NB4 (cell line): Measurements from ENCODE around the gene SLC15A3.

Experiments used
- MYC ChIP-seq: IDR thresholded peaks from 2 replicates; pipeline ENCODE4 v1.6.1; 2011; ENCODE audit warnings: low read depth, low read length
- POLR2A ChIP-seq: IDR thresholded peaks from 2 replicates; pipeline ENCODE4 v1.6.1; 2011; ENCODE audit warnings: mild to moderate bottlenecking; ENCODE audit not compliant: insufficient read length; ENCODE audit errors: extremely low read depth
- TF ChIP-seq, protein P1 (sequence below): IDR thresholded peaks from one replicate; pipeline ENCODE4 v1.5.1; 2012; ENCODE audit warnings: low read depth, low read length
- TF ChIP-seq, protein P2 (sequence below): IDR thresholded peaks from 2 replicates; pipeline ENCODE4 v1.6.1; 2011; ENCODE audit warnings: low read depth, low read length

- TF ChIP-seq, protein P1, sequence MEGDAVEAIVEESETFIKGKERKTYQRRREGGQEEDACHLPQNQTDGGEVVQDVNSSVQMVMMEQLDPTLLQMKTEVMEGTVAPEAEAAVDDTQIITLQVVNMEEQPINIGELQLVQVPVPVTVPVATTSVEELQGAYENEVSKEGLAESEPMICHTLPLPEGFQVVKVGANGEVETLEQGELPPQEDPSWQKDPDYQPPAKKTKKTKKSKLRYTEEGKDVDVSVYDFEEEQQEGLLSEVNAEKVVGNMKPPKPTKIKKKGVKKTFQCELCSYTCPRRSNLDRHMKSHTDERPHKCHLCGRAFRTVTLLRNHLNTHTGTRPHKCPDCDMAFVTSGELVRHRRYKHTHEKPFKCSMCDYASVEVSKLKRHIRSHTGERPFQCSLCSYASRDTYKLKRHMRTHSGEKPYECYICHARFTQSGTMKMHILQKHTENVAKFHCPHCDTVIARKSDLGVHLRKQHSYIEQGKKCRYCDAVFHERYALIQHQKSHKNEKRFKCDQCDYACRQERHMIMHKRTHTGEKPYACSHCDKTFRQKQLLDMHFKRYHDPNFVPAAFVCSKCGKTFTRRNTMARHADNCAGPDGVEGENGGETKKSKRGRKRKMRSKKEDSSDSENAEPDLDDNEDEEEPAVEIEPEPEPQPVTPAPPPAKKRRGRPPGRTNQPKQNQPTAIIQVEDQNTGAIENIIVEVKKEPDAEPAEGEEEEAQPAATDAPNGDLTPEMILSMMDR: no peak
- no peak for TF ChIP-seq POLR2A
- no peak for TF ChIP-seq MYC
- TF ChIP-seq, protein P2, sequence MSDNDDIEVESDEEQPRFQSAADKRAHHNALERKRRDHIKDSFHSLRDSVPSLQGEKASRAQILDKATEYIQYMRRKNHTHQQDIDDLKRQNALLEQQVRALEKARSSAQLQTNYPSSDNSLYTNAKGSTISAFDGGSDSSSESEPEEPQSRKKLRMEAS: no peak
Measured at GRCh38 chr11:60934124-60934789, 17.7 kb downstream of the SLC15A3 start.
